Measurements from ENCODE around the gene MYL10. TPM values are rescaled to one million over a fixed set of nuclear protein-coding genes. Genes with fewer than 3 reads are reported as not detected.

Gene MYL10
- total and polyA plus RNA-seq, 2 of the 8 experiments (the other 6 are each of a cell fraction or from before 2014, with no cell fraction given), result 0.18 TPM; not detected in 1

DNA sequence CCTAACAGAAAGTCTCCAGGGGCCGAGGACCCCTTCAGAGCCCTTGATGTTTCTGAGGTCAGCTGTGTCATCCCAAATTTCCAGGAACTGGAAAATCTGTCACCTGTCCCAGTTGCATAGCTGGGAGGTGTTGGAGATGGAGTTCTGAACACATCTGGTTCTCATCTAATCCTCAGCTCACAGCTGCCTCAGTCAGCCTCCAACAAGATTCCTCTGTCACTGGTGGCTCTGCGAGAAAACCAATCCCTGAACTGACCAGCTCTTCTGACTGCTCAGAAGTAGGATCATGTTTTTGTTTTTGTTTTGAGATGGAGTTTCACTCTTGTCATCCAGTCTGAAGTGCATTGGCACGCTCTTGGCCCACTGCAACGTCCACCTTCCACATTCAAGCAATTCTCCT lies 37.6 kb upstream of the MYL10 start:
- no peak for FAIRE-seq
- Histone ChIP-seq H3K4me1 (replicated peaks in 1 of 4; ENCODE audit: control insufficient read depth in 3 of 4, insufficient read depth in 4 of 4, low read length in 3 of 4) (peaks cover 0 to 17% (median 7%) of the 10 kb centered on the region in 4 experiments; a peak in 6 of 7 replicates), H3K4me3 (ENCODE audit: extremely low read depth in 1 of 4, insufficient read depth in 2 of 4, low read depth in 3 of 4, low read length in 4 of 4) (no peak overlapping the region)

More for the DNA sequence above, 37.6 kb upstream of the MYL10 start:
- Histone ChIP-seq H3K36me3 (ENCODE audit: control insufficient read depth in 2 of 4, insufficient read depth in 4 of 4, low read length in 3 of 4) (no peaks in the 10 kb centered on the region), H3K79me2 (ENCODE audit: control insufficient read depth in 1 of 2, insufficient read depth in 2 of 2, low read length in 2 of 2) (no peaks in the 10 kb centered on the region), H2BK15ac (ENCODE audit: low read length) (no peak overlapping the region), H4K5ac (ENCODE audit: insufficient read length, low read depth, low read length) (no peak overlapping the region), H2BK12ac (ENCODE audit: low read depth, low read length) (no peak overlapping the region), H3K56ac (replicated peaks; ENCODE audit: insufficient read length, low read depth, low read length) (no peak overlapping the region), H3K18ac (ENCODE audit: extremely low read depth, low read length) (no peak overlapping the region), H3K4ac (replicated peaks; ENCODE audit: insufficient read length, low read depth, low read length) (no peak overlapping the region), H3K23me2 (ENCODE audit: low read depth, low read length) (no peaks in the 10 kb centered on the region), H3K9me3 (ENCODE audit: insufficient read depth in 2 of 2, low read depth in 1 of 2, low read length in 1 of 2) (peaks cover 0 to 3% of the 10 kb centered on the region in 2 experiments; a peak in 1 of 4 replicates), H4K8ac (ENCODE audit: extremely low read depth, insufficient read depth, low read length) (no peak overlapping the region), H2BK120ac (replicated peaks; ENCODE audit: low read depth, low read length) (no peak overlapping the region), H3K9ac (replicated peaks in 1 of 4; ENCODE audit: extremely low read depth in 1 of 4, low read depth in 3 of 4, low read length in 3 of 4) (no peak overlapping the region), H3K27ac (ENCODE audit: low read depth, low read length) (no peak overlapping the region), H2BK20ac (ENCODE audit: low read length) (0 out of 2 replicates have a peak overlapping the region, but pooled peaks have one; percentile 40), H3K4me2 (ENCODE audit: insufficient read depth in 1 of 2, low read depth in 2 of 2, low read length in 2 of 2) (no peak overlapping the region), H3K79me1 (ENCODE audit: low read depth, low read length) (no peaks in the 10 kb centered on the region), H3K27me3 (replicated peaks in 1 of 4; ENCODE audit: control insufficient read depth in 3 of 4, extremely low read depth in 1 of 4, insufficient read depth in 3 of 4, low read length in 3 of 4) (no peaks in the 10 kb centered on the region), H2AK5ac (ENCODE audit: low read depth, low read length) (0 out of 2 replicates have a peak overlapping the region, but pooled peaks have one; percentile 1), H3K14ac (ENCODE audit: insufficient read length) (no peak overlapping the region), H2BK5ac (ENCODE audit: low read depth, low read length) (no peak overlapping the region), H4K91ac (replicated peaks; ENCODE audit: insufficient read length, low read length) (no peak overlapping the region), H4K20me1 (replicated peaks in 1 of 2; ENCODE audit: control insufficient read depth in 1 of 2, insufficient read depth in 2 of 2, low read length in 2 of 2) (no peaks in the 10 kb centered on the region), H2AFZ (ENCODE audit: low read length) (no peak overlapping the region), H3K23ac (ENCODE audit: insufficient read length) (no peak overlapping the region)
- ChIA-PET POLR2A (ENCODE audit: partially characterized antibody) (interaction anchor here (1.3 kb wide), 1 partner anchor 16 kb away, joined by 3 read pairs; no protein-coding TSS in a partner anchor), CTCF (ENCODE audit: partially characterized antibody) (interaction anchor here (0.6 to 2.9 kb wide), 12 partner anchors 12 to 661 kb away, joined by 3 to 13 read pairs (median 3); no protein-coding TSS in a partner anchor)
- 85% methylated on average over 4 of the region's 4 CpGs; no CpG with 5 or more reads in 1 of the 2 experiments for WGBS, 2 experiments (ENCODE audit: extremely low coverage in 1 of 2, insufficient coverage in 1 of 2, insufficient read length in 1 of 2, insufficient replicate concordance in 2 of 2, low coverage in 1 of 2, low lambda C conversion rate in 2 of 2, missing lambda C conversion rate in 1 of 2)
- DNase-seq (ENCODE audit: low read depth in 1 of 2, low spot score in 2 of 2), result no peak
- TF ChIP-seq BCL11A (IDR thresholded peaks at IDR 0.05; ENCODE audit: low read depth in 2 of 2, low read length in 2 of 2) (no peak), RNF2 (IDR thresholded peaks at IDR 0.05; ENCODE audit: borderline replicate concordance, low read depth, low read length, missing control alignments, poor library complexity, severe bottlenecking) (no peak), SP2 (IDR thresholded peaks at IDR 0.05; ENCODE audit: low read length) (no peak), TAF7 (optimal IDR thresholded peaks at IDR 0.05; ENCODE audit: borderline replicate concordance, low read depth, low read length) (no peak), RXRA (IDR thresholded peaks at IDR 0.05; ENCODE audit: insufficient read depth, low read depth, low read length) (no peak), KDM5A (IDR thresholded peaks at IDR 0.05; ENCODE audit: low read length) (no peak), RFX5 (IDR thresholded peaks at IDR 0.05; ENCODE audit: borderline replicate concordance, low read depth, low read length) (no peak), NRF1 (IDR thresholded peaks at IDR 0.05; ENCODE audit: low read depth, low read length) (no peak), SP1 (IDR thresholded peaks at IDR 0.05; ENCODE audit: low read depth, low read length) (no peak)
- TF ChIP-seq, protein P1, sequence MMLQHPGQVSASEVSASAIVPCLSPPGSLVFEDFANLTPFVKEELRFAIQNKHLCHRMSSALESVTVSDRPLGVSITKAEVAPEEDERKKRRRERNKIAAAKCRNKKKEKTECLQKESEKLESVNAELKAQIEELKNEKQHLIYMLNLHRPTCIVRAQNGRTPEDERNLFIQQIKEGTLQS (IDR thresholded peaks at IDR 0.05; ENCODE audit: insufficient read depth, low read depth, low read length), result no peak
- TF ChIP-seq, protein P2, sequence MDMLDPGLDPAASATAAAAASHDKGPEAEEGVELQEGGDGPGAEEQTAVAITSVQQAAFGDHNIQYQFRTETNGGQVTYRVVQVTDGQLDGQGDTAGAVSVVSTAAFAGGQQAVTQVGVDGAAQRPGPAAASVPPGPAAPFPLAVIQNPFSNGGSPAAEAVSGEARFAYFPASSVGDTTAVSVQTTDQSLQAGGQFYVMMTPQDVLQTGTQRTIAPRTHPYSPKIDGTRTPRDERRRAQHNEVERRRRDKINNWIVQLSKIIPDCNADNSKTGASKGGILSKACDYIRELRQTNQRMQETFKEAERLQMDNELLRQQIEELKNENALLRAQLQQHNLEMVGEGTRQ (IDR thresholded peaks at IDR 0.05; ENCODE audit: low read length), result no peak
